Endothelial cell (in vitro differentiated cells): ENCODE results near the gene MOCS1. TPM values are rescaled to one million over a fixed set of nuclear protein-coding genes. Genes with fewer than 3 reads are reported as not detected.

Source experiments
- DNase-seq: peaks from one replicate; pipeline ENCODE4 v3.0.0; 2021; ENCODE audit warnings: low spot score
- H3K27ac Mint-ChIP-seq: one replicate; pipeline ENCODE4 v1.8.0; 2021; ENCODE audit warnings: mixed read lengths, inconsistent platforms; ENCODE audit not compliant: unreplicated experiment
- H3K27me3 Mint-ChIP-seq: one replicate; pipeline ENCODE4 v1.8.0; 2021; ENCODE audit warnings: mild to moderate bottlenecking, moderate library complexity, mixed read lengths, inconsistent platforms; ENCODE audit not compliant: unreplicated experiment
- H3K36me3 Mint-ChIP-seq: one replicate; pipeline ENCODE4 v1.8.0; 2021; ENCODE audit warnings: mild to moderate bottlenecking, low read depth, mixed read lengths, inconsistent platforms; ENCODE audit not compliant: unreplicated experiment
- H3K4me1 Mint-ChIP-seq: one replicate; pipeline ENCODE4 v1.8.0; 2021; ENCODE audit warnings: mild to moderate bottlenecking, mixed read lengths, inconsistent platforms; ENCODE audit not compliant: unreplicated experiment
- H3K4me3 Mint-ChIP-seq: one replicate; pipeline ENCODE4 v1.8.0; 2021; ENCODE audit warnings: mild to moderate bottlenecking, mixed read lengths, inconsistent platforms; ENCODE audit not compliant: unreplicated experiment
- H3K9me3 Mint-ChIP-seq: one replicate; pipeline ENCODE4 v1.8.0; 2021; ENCODE audit warnings: mixed read lengths, inconsistent platforms; ENCODE audit not compliant: unreplicated experiment
- CTCF ChIP-seq: fragments of 200-600 bp; sonication (generic); IDR thresholded peaks from one replicate; pipeline ENCODE4 v1.5.0; 2021; ENCODE audit warnings: antibody characterized with exemption; ENCODE audit not compliant: unreplicated experiment
- total RNA-seq: library from RNA; stranded (reverse); fragmentation: NEBNext Ultra II Directional; extraction: Animal tissue kit (Norgen Biotek cat#: 25700); gene quantifications from one replicate; pipeline ENCODE4 v1.2.1, GENCODE V29; 2021; ENCODE audit not compliant: unreplicated experiment

Gene MOCS1
- total RNA-seq, 1 donor from 2014 or later = 15.8 TPM

GRCh38 chr6:39901670-39902069 is 32.6 kb downstream of the MOCS1 start:
- no peak for TF ChIP-seq CTCF
- Mint-ChIP-seq H3K27ac (no peak overlapping the region), H3K9me3 (no peaks in the 10 kb centered on the region), H3K36me3 (peaks cover 6% of the 10 kb centered on the region), H3K4me1 (no peaks in the 10 kb centered on the region), H3K27me3 (peaks cover 1% of the 10 kb centered on the region), H3K4me3 (no peak overlapping the region)
- no peak for DNase-seq

- H3K27me3 Mint-ChIP-seq = peaks cover 1% of the 10 kb centered on the region
- no peak overlapping the region for H3K4me3 Mint-ChIP-seq
- H3K9me3 Mint-ChIP-seq = no peaks in the 10 kb centered on the region
- no peak for TF ChIP-seq CTCF
- no peaks in the 10 kb centered on the region for H3K4me1 Mint-ChIP-seq
- H3K27ac Mint-ChIP-seq = no peak overlapping the region
- DNase-seq = no peak
- peaks cover 5% of the 10 kb centered on the region for H3K36me3 Mint-ChIP-seq
Observed at GRCh38 chr6:39901116-39901655, 33.1 kb downstream of the MOCS1 start.

- Mint-ChIP-seq H3K9me3 (no peaks in the 10 kb centered on the region), H3K4me3 (no peak overlapping the region), H3K27ac (no peak overlapping the region), H3K27me3 (peaks cover 1% of the 10 kb centered on the region), H3K4me1 (no peaks in the 10 kb centered on the region), H3K36me3 (no peaks in the 10 kb centered on the region)
- TF ChIP-seq CTCF = no peak
- no peak for DNase-seq
Observed at GRCh38 chr6:39899554-39900295, 34.5 kb downstream of the MOCS1 start.

GRCh38 chr6:39898625-39899024 is 35.6 kb downstream of the MOCS1 start:
- Mint-ChIP-seq H3K36me3 (no peaks in the 10 kb centered on the region), H3K4me3 (no peak overlapping the region), H3K27me3 (peaks cover 1% of the 10 kb centered on the region), H3K4me1 (no peaks in the 10 kb centered on the region), H3K27ac (no peak overlapping the region), H3K9me3 (no peaks in the 10 kb centered on the region)
- no peak for DNase-seq
- TF ChIP-seq CTCF = no peak

- no peak for DNase-seq
- H3K36me3 Mint-ChIP-seq = no peaks in the 10 kb centered on the region
- H3K4me1 Mint-ChIP-seq = no peaks in the 10 kb centered on the region
- H3K27ac Mint-ChIP-seq = no peak overlapping the region
- H3K9me3 Mint-ChIP-seq = no peaks in the 10 kb centered on the region
- H3K27me3 Mint-ChIP-seq = peaks cover 1% of the 10 kb centered on the region
- no peak for TF ChIP-seq CTCF
- H3K4me3 Mint-ChIP-seq = no peak overlapping the region
Observed at GRCh38 chr6:39897698-39898097, 36.6 kb downstream of the MOCS1 start.
